A549 (cell line): Measurements from ENCODE around the gene TMPRSS9.

Experiments
- CEBPB ChIP-seq, 2 experiments: fragments of >200 bp in 1 of 2; sonication (Bioruptor Twin) in 1 of 2; formaldehyde crosslinking in 1 of 2; IDR thresholded peaks; 2 replicates each; pipeline ENCODE4 v1.6.1; 2012 to 2016
- CTCF ChIP-seq: fragments of >200 bp; sonication (Bioruptor Twin); formaldehyde crosslinking; IDR thresholded peaks from 3 replicates; pipeline ENCODE4 v1.5.1; 2016
- ELK1 ChIP-seq: fragments of 150-350 bp; IDR thresholded peaks from 2 replicates; pipeline ENCODE4 v1.6.1; 2014; ENCODE audit warnings: low read depth, mild to moderate bottlenecking, low read length
- EP300 ChIP-seq, 2 experiments: fragments of >200 bp; sonication (Bioruptor Twin); formaldehyde crosslinking; IDR thresholded peaks; 2 replicates in 1 of 2; 3 replicates in 1 of 2; pipeline ENCODE4 v1.6.1; 2016 to 2017
- MAFK ChIP-seq: fragments of 450-650 bp; IDR thresholded peaks from 2 replicates; pipeline ENCODE4 v1.6.1; 2014; ENCODE audit not compliant: partially characterized antibody
- RAD21 ChIP-seq, 2 experiments: fragments of >200 bp in 1 of 2; sonication (Bioruptor Twin) in 1 of 2; formaldehyde crosslinking in 1 of 2; IDR thresholded peaks in 1 of 2; conservative IDR thresholded peaks in 1 of 2; 2 replicates in 1 of 2; 3 replicates in 1 of 2; pipeline ENCODE4 v1.6.1; 2012 to 2018; ENCODE audit warnings: inconsistent platforms in 1 of 2

- TF ChIP-seq EP300 (IDR thresholded peaks at IDR 0.05) (no peak), CTCF (no peak), MAFK (no peak), RAD21 (conservative IDR thresholded peaks at IDR 0.05 in 1 of 2, IDR thresholded peaks at IDR 0.05 in 1 of 2) (no peak), ELK1 (no peak), CEBPB (IDR thresholded peaks at IDR 0.05) (no peak)
Observed at GRCh38 chr19:2413159-2413558, 53.1 kb downstream of the TMPRSS9 start.
